GM20000 (cell line): Measurements from ENCODE around the gene TCERG1L.

Experiments used
- DNase-seq: peaks from one replicate; pipeline ENCODE4 v3.0.0; 2012; ENCODE audit warnings: low spot score
- TF ChIP-seq, protein P1 (sequence below): IDR thresholded peaks from 2 replicates; pipeline ENCODE4 v1.5.1; 2012; ENCODE audit warnings: mild to moderate bottlenecking, control low read depth; ENCODE audit errors: extremely low read depth, missing control alignments

Gene TCERG1L

GRCh38 chr10:131116991-131117375, 194.5 kb downstream of the TCERG1L start:
- no peak for DNase-seq
- TF ChIP-seq, protein P1, sequence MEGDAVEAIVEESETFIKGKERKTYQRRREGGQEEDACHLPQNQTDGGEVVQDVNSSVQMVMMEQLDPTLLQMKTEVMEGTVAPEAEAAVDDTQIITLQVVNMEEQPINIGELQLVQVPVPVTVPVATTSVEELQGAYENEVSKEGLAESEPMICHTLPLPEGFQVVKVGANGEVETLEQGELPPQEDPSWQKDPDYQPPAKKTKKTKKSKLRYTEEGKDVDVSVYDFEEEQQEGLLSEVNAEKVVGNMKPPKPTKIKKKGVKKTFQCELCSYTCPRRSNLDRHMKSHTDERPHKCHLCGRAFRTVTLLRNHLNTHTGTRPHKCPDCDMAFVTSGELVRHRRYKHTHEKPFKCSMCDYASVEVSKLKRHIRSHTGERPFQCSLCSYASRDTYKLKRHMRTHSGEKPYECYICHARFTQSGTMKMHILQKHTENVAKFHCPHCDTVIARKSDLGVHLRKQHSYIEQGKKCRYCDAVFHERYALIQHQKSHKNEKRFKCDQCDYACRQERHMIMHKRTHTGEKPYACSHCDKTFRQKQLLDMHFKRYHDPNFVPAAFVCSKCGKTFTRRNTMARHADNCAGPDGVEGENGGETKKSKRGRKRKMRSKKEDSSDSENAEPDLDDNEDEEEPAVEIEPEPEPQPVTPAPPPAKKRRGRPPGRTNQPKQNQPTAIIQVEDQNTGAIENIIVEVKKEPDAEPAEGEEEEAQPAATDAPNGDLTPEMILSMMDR = no peak

DNA sequence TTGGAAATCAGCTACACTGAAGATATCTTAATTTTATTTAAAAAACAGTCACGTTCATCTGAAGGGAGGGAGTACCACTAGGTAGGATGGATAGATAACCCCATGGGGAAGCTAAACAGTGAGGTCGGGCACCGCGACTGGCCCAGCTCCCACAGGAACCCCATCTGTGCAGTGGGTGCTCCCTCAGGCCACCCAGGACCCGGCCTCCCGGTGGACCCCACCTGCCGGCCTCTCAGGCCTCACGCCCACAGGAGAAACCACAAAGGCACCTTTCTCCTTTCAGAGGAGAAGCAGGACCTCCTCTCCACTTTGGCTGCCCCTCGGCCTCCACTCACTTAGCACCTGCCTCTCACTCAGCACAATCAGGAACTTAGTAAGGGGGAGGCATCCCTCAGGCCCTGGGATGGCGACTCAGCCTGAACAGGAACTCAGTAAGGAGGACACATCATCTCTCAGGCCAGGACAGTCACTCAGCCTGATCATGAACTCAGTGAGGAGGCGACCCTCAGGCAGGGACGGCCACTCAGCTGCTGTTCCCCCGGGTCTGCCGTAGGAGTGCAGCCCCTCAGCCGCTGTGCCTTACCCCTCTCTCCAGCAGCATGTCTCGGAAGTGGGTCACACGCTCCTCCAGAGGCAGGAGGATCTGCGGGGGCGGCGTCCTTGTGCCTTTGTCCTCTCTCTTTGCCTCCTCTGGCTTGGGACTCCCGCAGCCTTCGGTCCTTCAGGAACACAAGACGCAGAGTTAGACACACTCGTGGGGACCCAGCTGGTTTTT, 195.1 kb downstream of the TCERG1L start:
- TF ChIP-seq, protein P1 = no peak
- DNase-seq = no peak

DNA sequence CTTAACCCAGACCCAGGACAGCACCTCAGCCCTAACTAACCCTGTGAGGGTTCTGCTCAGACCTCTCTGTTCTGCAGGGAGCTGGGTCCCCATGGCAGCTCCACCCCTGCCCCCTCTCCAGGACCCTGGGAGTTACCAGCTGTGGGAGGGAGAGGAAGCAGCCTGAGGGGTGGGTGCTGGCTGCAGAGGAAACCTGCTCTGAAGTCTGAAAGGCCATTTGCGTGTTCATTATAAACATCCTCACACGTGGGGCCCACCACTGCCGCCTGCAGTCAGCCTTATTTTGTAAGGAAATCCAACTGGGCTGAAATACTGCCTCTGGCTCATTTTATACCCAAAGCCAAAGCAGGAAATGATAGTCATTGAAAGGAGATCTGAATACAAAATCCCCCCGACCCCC, 195.7 kb downstream of the TCERG1L start:
- TF ChIP-seq, protein P1 = no peak
- no peak for DNase-seq

- DNase-seq = no peak
- TF ChIP-seq, protein P1 = no peak
These were observed 196.2 kb downstream of the TCERG1L start for GRCh38 chr10:131115321-131115720.

GRCh38 chr10:131114846-131115245, 196.7 kb downstream of the TCERG1L start:
- TF ChIP-seq, protein P1 = no peak
- no peak for DNase-seq

DNA sequence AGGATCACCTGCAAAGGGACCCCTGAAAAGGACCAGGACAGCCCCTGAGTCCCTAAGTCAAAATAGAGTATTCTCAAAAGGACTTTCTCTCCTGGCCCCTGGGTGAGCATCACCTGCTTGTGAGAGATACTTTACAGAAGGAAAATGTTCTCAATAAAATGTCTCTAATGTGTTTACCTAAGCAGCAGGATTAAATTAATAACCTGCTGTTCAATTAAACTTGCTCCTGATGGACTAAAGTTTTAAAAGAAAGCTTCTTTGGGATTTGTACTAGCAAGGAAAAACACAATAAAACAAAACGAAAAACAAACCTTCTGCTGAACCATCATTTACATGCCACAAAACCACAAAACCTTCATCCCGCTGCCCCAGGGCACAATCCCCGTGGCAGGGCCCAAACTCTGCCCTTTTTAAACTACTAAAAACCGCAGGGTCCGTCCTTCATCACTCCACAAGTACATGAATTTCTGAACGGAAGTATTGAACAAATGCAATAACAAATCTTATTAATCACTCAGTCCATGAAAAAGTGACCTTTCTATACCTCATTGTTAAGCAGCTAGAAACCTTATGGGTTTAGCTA, 197.7 kb downstream of the TCERG1L start:
- TF ChIP-seq, protein P1 = no peak
- DNase-seq = no peak

DNA sequence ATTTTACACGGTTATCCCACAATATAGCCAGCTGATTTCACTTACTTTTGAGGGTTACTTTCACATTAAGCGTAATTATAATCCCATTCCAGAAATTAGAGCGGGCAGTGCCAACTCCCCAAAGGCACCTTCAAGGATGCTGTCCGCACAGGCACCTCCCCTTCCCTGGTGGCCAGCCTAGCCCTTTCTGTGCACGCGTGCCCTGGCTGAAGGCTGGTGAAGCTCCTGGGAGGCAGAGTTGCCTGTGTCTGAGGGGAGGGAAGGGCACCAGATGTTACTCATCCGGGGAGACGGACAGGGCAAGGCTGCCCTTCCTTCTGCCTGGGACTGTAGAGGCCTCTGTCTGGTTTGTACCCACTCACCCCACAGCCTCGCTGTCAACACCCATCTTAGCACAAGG, 198.4 kb downstream of the TCERG1L start:
- TF ChIP-seq, protein P1 = no peak

More for the DNA sequence above, 198.4 kb downstream of the TCERG1L start:
- no peak for DNase-seq
